ENCODE data around the gene GPC6.

The GPC6 gene

DNA sequence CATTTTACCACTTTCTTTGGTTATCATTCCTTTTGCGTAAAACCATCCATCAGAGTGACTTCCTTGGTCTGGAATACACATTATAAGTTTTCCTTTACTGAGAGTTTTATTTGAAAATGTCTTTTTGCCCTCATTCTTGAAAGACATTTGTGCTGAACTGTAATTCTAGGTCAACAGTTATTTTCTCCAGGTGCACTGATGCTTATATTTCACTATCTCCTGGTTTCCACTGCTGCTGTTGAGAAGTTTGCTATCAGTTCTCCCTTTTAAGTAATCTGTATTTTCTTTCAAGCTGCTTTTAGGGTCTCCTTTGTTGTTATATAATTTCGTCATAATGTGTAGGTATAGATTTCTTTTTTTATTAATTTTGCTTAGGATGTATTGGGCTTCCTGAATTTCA is 1092.9 kb downstream of the GPC6 start:
- H3K27ac ChIP-seq: no peak overlapping the region
- TF ChIP-seq, protein P1, sequence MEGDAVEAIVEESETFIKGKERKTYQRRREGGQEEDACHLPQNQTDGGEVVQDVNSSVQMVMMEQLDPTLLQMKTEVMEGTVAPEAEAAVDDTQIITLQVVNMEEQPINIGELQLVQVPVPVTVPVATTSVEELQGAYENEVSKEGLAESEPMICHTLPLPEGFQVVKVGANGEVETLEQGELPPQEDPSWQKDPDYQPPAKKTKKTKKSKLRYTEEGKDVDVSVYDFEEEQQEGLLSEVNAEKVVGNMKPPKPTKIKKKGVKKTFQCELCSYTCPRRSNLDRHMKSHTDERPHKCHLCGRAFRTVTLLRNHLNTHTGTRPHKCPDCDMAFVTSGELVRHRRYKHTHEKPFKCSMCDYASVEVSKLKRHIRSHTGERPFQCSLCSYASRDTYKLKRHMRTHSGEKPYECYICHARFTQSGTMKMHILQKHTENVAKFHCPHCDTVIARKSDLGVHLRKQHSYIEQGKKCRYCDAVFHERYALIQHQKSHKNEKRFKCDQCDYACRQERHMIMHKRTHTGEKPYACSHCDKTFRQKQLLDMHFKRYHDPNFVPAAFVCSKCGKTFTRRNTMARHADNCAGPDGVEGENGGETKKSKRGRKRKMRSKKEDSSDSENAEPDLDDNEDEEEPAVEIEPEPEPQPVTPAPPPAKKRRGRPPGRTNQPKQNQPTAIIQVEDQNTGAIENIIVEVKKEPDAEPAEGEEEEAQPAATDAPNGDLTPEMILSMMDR (conservative IDR thresholded peaks at IDR 0.05): no peak

- TF ChIP-seq, protein P1 (conservative IDR thresholded peaks at IDR 0.05): no peak
- H3K27ac ChIP-seq: no peak overlapping the region
Observed at GRCh38 chr13:94322925-94323763, 1096.5 kb downstream of the GPC6 start.

DNA sequence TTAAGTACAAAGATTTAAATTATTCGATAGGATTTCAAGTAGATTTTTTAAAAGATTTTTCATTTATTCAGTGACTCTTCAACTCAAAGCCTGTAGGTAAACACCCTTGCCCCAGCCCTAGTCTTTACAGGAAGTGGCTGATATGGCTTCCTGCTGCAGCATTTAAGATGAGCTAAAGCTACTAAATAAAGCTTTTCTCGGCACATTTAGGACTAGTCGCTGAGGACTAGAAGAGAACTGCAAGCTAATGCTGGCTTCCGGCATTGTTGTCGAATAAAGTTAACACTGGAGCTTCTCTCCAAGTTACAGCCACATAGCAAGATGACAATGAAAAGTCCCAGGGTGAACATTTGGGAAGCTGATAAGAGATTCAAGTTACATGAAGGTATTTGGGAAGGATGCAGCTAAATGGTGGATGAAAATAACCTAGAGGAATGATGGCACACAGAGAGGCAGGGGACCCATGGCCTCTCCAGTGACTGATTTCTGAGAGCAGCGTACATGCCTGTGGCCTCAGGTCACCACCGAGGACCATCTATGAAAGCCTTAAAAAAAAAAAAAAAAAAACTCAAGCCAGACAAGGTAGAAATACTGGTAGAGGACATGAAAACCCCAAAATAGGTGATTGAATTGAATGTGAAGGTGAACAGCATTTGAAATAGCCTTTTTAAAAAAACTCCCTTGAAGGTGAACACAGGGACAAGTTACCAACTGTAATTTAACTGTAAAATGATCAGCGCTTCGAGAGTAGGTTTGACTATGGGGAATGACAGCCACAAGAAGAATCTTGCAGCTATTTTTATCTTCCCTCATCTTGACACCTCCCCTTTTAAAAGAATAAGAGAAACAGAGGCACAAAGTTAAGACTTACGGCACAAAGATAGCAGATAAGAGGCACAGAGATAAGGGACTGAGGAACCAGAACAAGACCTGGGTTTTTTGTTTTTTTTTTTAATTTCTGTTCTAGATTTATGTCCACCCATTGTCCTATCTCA is 1097.5 kb downstream of the GPC6 start:
- H3K27ac ChIP-seq: no peak overlapping the region
- TF ChIP-seq, protein P1 (conservative IDR thresholded peaks at IDR 0.05): no peak

DNA sequence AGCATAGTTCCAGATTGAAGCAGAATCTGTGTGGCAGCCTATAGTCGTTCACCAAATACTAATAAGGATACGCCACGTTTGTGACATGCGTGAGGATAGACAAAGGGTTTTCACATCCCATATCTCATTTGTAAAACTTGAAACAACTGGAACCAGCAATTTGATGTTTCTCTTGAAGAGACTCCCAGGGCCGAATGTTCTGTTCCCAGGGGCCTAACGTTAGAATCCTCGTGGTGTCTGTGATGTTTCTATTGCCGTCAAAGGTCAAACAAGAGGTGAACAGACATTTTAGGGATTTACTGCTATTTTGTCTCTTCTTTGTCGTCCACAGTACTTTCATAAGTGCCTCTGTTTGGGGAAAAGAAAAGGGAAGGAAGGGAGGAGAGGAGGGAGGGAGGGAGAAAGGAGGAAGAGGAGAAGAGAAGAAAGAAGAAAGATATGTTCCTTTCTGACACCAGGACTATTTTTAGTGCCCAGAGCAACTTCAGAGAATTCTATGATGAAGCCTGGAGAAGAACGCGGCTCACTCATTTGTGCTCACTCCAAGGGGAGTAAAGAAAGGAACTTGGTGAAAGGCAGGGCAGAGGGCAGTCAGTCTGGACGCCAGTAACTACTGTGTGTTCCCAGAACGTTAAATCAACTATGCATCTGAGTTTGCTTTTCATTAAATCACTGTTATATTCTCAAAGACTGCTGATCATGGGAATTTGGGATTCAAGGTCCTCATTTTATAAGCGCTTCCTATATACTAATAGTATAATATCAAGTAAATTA is 1098.3 kb downstream of the GPC6 start:
- TF ChIP-seq, protein P1 (conservative IDR thresholded peaks at IDR 0.05): no peak
- H3K27ac ChIP-seq: no peak overlapping the region

DNA sequence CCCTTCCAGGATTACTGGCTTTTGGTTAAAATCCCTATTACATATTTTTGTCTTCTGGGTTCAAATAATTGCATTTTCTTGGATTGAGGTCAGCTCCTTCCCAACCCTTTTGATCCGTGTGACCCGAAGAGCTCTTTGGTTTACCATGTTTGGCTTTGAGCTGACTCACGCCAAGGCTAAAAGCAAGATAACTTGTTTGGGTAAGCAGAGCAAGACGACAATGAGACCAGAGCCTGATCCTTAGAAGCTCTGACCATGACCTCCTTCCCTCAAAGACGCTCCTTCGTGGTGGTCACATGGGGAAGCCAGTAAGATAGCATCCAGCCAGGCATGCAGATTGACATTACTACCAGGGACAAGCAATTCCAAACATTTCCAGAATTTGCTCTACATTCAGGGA is 1099.0 kb downstream of the GPC6 start:
- no peak overlapping the region for H3K27ac ChIP-seq

GRCh38 chr13:94327318-94327717 is 1100.7 kb downstream of the GPC6 start:
- TF ChIP-seq, protein P1 (conservative IDR thresholded peaks at IDR 0.05): no peak

More for the DNA sequence above, 1099.0 kb downstream of the GPC6 start:
- TF ChIP-seq, protein P1 (conservative IDR thresholded peaks at IDR 0.05): no peak

More at GRCh38 chr13:94327318-94327717, 1100.7 kb downstream of the GPC6 start:
- no peak overlapping the region for H3K27ac ChIP-seq
